NCI-H1105 treated with DMSO at 0.1 percent for 48 hours (cell line): ENCODE data around the gene HERPUD1.
"Not testable (repeated sequence)": the region's sequence is repeated elsewhere in the genome, so short reads cannot be mapped to it uniquely, and the experiment has no call there.

Experiments used
- DNase-seq: peaks from one replicate; lab custom pipeline; 2025; lab: John Stamatoyannopoulos, UW

Gene HERPUD1

DNA sequence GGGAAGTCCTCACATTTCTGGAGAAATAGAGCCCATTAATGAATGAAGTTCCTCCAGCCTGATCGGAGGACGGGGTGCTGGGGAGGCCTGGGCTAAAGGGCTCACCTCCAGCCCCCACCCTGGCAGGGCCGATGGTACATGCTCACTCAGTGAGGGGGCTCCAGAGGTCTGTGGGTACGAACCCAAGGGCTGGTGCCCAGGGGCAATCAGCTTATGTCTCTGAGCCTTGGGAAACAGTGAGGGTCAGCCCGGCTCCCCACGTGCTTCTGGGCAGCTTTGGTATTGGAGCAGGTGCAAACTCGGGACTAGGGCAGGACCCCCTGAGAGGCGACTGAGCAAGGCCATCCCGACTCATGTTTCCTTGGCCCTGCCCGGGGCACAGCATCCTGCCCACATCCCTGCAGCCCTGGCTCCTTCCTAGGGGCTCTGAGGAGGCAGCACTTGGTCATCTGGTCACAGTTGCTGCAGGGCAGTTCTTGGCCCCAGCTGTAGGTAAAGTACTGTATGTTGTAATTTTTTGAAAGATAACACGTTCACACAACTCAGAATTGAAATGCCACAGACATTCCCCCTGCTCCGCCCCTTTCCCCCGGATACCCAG lies 28.8 kb downstream of the HERPUD1 start:
- DNase-seq = no peak

DNA sequence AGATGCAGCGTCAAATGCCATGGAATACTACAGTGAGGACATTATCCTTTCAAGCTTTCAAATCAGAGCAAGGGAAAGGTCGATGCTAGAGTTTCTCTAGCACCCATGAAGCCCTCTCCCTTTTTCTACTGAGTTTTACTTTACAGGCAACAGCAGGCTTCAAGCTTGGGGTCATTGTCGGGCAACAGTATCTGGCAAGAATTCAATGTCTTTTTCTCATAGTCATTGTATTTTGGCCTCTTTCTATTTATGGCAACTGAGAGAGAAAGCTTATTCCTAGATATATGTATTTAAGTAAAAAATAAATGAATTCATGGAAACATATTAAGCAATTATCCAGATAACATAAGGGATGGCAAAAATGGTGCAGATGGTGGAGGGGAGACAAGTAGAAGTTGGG lies 29.4 kb downstream of the HERPUD1 start:
- no peak for DNase-seq

DNA sequence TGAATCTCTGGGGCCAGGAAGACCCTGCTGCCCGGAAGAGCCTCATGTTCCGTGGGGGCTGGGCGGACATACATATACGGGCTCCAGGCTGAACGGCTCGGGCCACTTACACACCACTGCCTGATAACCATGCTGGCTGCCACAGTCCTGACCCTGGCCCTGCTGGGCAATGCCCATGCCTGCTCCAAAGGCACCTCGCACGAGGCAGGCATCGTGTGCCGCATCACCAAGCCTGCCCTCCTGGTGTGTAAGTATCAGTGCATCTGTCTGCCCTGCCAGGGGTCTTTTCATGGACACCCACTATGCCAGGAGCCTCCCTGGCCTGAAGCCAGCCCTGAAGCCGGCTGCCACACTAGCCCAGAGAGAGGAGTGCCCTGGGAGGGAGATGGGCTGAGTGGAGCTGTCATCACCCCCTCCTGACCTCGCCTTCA lies 29.9 kb downstream of the HERPUD1 start, which contains the start of gene CETP:
CETP (plus strand) TSS at position 100 of the 431 bp plus-strand sequence; CDS start at position 130, 30 bp downstream.
- DNase-seq = no peak

DNA sequence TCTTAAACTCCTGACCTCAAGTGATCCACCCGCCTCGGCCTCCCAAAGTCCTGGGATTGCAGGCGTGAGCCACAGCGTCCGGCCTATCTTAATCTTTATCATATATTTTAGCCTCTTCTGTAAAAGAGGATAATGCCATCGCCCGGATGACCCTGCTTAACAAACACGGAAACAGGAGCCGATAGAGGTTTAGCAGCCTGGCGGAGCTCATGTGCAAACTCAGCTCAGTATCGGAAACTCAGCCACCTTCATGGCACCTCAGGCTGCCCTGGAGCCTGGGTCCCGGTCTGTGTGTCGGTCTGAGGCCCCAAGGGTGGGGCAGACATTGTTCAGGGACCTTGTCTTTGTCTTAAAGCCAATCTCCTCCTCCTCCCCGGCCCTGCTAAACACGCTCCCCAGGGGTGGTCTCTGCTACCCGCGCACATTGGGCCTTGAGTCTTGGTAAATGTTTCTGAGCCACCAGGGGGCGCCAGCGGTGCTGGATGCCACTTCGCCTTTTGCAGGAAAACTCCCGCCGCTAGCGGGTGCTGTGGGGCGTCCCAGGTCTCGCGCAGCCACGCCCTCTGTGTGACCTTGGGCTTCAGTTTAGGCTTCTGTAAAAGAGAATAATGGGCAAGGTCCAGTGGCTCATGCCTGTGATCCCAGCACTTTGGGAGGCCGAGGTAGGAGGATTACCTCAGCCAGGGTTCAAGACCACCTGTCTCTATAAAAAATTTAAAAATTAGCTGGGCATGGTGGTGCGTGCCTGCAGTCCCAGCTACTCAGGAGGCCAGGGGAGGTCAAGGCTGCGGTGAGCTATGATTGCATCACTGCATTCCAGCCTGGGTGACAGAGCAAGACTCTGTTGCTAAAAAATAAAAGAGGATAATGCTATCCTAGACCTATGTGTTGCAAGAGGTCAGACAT lies 32.6 kb downstream of the HERPUD1 start:
- DNase-seq = no peak

DNA sequence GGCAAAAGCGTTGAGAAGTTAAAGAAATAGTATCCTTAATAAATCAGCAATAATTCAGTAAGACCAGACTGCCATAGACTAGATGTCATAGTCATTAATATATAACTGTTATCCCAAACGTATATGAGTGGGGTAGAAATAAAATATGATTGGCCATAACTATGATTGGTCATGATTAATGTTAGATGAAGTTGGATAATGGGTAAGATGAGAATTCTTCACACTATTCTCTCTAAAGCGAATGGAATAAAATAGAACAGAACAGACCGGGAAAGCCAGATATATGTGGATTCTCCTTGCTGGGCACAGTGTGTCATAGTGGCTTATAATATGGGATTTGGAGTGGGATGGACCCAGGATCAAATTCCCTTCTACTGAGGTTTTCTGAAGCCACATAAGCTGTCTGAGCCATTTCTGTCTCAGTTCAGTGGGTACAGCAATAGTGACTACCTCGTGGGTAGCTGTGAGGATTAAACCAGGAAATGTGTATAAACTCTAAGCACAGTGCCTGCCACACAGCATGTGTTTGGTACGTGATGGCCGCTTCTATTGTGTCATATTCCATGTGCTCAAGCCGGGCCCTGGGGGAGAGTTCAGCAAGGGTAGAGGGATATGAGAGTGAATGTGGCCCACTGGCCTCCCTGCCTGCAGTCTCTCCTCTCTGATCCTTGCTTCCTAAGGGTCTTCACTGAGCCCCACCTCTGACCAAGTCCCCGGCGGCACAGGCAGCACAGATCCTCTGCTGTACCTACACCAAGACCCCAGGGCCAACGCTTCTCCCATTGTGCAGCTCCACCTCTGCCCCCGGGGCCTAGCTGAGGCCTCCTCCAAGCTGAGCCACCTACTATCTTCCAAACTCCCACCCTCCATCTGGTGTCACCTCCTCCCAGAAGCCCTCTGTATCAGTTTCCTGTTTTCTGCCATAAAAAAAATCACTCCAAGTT lies 33.5 kb downstream of the HERPUD1 start:
- no peak for DNase-seq

DNA sequence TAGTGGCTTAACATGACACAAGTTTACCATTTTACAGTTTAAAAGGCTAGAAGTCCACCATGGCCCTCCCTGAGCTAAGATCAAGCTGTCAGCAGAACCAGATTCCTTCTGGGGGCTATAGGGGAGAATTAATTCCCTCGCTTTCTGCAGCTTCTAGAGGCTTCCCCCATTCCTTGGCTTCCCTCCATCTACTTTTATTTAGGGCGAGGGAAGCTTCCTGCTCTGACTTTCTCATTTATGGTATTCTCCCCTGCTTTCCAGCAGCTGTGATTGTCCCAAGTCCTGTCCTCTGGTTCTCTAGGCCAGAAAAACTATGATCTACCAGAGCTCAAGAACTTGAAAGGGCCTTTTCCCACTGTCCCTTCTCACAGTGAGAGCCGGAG lies 34.1 kb downstream of the HERPUD1 start:
- no peak for DNase-seq

DNA sequence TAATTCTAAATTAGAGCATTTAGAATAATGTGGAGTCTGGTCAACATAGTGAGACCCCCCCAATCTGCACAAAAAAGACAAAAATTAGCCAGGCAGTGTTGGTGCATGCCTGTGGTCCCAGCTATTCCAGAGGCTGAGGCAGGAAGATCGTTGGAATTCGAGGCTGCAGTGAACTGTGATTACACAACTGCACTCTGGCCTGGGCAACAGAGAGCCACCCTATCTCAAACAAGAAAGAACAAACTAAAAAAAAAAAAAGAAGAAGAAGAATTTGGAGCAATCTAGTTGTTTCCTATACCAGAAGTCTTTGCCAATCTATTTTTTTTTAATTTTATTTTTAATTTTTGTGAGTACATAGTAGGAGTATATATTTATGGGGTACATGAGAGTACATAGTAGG lies 35.8 kb downstream of the HERPUD1 start:
- no peak for DNase-seq

DNA sequence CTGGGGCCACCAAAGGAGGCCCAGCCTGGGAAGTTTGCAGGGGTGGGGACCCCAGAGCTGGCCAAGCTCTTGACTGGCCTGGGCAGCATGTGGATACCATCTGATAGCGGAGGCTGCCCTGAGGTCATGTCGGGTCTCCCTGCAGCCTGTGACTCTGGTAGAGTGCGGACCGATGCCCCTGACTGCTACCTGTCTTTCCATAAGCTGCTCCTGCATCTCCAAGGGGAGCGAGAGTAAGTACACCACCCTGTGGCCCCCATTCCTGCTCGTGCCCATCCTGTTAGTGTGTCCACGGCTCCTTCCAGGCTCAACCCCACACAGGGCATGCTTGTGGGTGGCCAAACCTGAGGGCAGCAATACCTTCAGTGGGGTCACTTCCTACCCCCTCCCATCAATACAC lies 37.8 kb downstream of the HERPUD1 start:
- DNase-seq = no peak

DNA sequence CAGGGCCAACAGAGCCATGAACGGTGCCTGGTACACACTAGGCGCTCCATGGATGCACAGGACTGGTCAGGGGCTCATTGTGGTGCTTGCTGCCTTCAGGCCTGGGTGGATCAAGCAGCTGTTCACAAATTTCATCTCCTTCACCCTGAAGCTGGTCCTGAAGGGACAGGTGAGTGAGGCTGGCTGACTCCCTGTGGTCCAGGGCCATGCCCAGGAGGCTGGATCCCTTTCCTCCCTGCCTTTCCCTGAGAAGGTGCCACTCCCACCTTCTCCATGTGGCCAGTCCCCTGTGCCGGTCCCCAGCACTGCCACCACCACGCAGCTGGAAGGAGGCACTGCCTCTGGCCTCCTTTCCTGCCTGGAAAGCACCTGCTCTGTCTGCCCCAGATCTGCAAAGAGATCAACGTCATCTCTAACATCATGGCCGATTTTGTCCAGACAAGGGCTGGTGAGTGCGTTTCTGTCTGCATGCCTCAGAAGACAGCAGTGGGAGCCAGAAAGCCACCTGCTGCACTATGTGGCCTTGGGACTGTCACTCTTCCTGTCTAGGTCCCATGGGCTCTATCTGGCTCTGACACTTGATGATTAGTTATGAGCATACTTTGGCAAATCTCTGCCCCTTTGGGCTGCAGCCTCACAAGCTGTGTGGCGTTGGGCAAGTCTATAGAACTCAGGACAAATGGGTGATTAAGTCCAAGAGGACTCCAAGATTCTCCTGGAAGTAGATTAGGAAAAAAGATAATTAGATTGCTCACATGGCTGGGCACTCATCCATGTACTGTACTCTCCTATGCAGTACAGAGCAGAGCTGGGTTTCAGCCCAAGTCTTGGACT lies 39.2 kb downstream of the HERPUD1 start:
- DNase-seq = no peak

DNA sequence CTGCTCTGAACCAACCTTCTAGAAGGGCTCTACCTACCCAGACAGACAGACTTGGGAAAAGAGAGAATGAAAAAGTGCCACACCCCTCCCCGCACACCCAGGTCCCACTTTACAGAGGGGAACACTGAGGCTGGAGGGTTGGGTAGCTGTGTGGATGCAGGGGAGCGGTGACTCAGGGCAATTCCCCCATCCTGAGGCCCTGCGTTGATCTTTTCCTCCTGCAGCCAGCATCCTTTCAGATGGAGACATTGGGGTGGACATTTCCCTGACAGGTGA lies 39.8 kb downstream of the HERPUD1 start:
- no peak for DNase-seq

DNA sequence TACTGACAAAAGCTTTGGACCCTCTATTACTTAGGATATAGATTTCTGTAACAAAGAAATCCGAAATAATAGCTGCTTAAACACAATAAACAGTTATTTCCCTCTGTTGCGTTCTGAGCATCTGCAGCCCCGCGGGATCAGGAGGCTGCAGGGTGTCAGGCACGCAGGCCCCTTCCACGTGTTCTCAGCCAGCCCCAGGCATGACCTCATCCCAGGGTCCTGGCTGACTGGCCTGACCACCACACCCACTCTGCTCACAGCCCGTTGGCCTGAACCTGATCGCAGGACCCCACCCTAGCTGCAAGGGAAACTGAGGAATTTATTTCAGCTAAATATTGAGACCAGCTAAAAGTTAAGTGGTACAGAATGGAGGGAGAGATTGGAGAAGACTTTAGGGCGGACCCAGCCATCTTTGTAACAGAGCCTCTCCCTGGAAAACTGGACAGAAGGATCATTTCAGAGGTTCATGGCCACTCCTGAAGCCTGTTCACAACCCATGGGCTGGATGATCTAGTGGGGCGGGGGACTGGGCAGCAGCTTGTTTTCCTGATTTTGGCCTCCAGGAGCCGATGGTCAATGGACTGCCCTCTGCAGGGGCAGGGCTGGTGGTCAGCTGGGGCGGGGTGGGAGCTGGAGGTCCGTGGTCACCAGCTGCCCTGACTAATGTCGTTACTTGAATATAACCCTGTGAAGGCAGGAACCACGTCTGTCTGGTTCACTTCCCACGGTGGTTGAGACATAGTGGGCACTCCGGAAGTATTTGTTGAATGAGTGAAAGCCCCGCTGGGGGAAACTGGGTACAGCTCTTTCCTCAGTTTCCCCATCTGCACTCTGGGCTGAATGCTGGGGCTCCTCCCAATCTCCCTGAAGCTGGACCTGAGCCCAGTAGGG lies 40.7 kb downstream of the HERPUD1 start:
- DNase-seq = no peak

DNA sequence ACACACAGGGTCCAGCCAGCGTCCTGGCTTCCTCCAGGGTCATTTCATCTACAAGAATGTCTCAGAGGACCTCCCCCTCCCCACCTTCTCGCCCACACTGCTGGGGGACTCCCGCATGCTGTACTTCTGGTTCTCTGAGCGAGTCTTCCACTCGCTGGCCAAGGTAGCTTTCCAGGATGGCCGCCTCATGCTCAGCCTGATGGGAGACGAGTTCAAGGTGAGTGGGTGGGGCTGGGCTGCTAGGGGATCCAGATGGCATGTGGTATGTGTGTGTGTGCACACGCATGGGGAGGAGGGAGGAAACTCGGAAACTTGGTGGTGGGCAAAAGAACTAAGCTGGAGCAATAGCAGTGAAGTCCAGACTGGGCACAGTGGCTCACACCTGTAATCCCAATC lies 41.4 kb downstream of the HERPUD1 start:
- DNase-seq = no peak

DNA sequence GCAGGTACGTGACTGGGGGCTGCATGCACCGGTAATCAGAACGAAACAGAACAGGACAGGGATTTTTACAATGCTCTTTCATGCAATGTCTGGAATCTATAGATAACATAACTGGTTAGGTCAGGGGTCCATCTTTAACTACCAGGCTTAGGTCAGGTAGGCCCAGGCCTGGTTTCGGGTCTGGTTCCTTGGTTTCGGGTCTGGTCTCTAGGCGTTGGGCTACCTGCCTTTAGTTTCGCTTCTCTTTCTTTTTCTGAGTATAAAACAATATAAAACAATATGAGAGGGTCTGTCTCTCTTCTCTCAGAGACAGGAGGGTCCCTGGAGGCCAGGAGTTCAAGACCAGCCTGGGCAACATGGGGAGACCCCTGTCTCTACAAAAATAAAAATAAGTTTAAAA lies 42.0 kb downstream of the HERPUD1 start:
- not testable (repeated sequence) for DNase-seq

DNA sequence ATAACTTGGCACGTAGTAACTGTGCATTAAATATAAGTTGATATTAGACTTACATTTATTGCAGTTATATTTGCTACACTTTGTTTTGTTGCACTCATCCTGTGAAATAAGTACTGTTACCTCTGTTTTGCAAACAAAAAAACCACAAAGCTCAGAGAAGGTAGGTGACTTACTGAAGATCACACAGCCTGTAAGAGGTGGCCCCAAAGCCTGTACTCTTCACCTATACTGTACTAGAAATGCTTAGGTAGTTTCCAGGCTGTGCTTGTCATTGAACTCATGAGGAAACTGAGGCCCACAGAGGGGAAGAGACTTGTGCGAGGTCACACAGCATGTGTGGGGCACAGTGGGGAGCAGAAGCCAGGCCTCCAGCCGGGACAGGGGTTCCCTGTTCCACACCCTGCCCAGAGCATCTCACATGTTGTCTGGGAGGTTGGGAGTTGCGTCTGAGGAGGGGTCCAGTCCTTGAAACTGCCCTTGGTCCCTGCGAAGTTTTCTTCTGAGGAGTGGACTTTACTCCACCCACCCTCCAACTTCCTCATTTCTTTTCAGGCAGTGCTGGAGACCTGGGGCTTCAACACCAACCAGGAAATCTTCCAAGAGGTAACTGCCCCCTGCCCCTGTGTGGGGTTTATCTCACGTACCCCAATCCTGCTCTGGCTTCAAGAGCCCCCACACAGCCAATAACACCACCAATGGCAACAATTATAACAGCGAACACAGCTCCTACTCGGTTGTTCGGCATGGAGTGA lies 42.8 kb downstream of the HERPUD1 start:
- DNase-seq = no peak

DNA sequence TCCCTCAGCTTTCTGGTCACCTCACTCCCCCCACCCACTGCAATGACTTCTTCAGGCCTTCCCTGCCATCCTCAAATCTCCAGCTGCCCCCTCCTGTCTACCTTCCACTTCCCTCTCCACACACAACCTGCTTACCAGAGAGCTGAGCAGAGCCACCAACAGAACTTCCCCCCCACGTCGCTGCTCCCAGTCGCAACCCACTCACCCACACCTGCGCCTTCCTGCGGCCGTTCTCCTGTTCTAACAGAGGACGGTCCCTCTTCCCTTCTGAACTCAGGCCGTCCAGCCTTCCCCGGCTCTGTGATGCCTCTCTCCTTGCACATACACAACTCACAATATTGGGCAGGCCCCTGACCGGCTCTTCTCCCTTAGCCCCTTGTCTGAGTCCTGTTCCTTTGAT lies 43.8 kb downstream of the HERPUD1 start:
- no peak for DNase-seq

DNA sequence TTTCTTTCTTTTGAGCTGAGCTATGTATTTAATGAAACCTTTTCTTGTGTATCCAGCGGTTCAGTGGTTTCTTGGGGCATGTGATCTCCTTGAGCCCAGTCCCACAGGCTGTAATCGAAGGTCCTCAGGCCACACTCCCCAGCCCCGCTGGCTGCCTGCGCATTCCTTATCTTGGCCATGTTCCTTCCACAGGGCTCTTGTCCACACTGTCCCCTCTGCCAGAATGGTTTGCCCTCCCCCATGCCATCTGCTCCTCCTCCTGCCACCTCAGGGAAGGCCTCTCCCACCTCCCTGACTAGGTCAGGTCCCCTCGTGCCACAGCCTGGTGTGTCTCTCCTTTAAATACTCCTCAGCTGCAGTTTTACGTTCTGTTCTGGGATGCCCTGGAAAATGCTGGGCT lies 45.3 kb downstream of the HERPUD1 start:
- no peak for DNase-seq

DNA sequence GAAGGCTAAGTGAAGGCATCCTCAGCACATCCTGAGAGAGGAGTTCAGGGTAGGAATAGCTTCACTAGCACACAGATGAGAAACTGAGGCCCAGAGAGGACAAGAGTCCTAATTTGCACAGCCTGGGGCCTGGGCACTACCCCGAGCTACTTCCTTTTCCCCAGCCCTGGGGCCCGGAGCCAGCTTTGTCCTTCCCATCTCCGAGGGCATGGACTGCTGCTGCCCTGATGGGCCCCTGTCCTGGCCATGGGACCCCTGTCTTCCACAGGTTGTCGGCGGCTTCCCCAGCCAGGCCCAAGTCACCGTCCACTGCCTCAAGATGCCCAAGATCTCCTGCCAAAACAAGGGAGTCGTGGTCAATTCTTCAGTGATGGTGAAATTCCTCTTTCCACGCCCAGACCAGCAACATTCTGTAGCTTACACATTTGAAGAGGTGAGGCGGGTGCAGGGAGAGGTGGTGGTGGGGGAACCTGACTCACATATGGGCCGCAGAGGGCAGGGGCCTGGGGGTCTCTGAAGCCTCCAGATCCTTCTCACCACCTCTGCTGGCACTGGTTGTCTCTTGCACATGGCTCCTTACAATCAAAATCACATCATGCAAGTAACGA lies 46.0 kb downstream of the HERPUD1 start:
- DNase-seq = no peak

DNA sequence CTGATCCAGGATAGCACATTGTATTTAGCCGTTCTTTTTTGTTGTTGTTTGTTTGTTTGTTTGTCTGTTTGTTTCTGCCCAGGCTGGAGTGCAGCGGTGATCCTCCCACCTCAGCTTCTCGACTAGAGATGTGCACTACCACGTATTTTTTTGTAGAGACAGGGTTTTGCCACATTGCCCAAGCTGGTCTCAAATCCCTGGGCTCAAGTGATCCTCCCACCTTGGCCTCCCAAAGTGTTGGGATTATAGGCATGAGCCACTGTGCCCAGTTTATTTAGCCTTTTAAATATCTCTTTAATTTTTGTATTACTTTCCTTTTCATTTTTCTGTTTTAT lies 48.2 kb downstream of the HERPUD1 start:
- DNase-seq = no peak
